Chondrocyte (in vitro differentiated cells): ENCODE measurements around the gene NECTIN4. TPM values are rescaled to one million over a fixed set of nuclear protein-coding genes. Genes with fewer than 3 reads are reported as not detected.
"Not testable (repeated sequence)": the region's sequence is repeated elsewhere in the genome, so short reads cannot be mapped to it uniquely, and the experiment has no call there.

ENCODE experiments used
- DNase-seq: peaks from one replicate; pipeline ENCODE4 v3.0.0; 2021; ENCODE audit warnings: mixed read lengths, low spot score
- H3K27ac Mint-ChIP-seq: one replicate; pipeline ENCODE4 v1.8.0; 2021; ENCODE audit warnings: mild to moderate bottlenecking, moderate library complexity, mixed read lengths; ENCODE audit not compliant: unreplicated experiment
- H3K27me3 Mint-ChIP-seq: 2 replicates; pipeline ENCODE4 v1.8.0; 2021; ENCODE audit warnings: low read depth, mixed read lengths
- H3K36me3 Mint-ChIP-seq: 2 replicates; pipeline ENCODE4 v1.8.0; 2021; ENCODE audit warnings: low read depth, mixed read lengths
- H3K4me1 Mint-ChIP-seq: 2 replicates; pipeline ENCODE4 v1.8.0; 2021; ENCODE audit warnings: low read depth, mild to moderate bottlenecking, mixed read lengths
- H3K4me3 Mint-ChIP-seq: one replicate; pipeline ENCODE4 v1.8.0; 2021; ENCODE audit warnings: mild to moderate bottlenecking, moderate library complexity, mixed read lengths; ENCODE audit not compliant: unreplicated experiment
- H3K9me3 Mint-ChIP-seq: 2 replicates; pipeline ENCODE4 v1.8.0; 2021; ENCODE audit warnings: low read depth, mixed read lengths
- CTCF ChIP-seq: fragments of 200-600 bp; sonication (generic); IDR thresholded peaks from 2 replicates; pipeline ENCODE4 v1.5.0; 2021; ENCODE audit warnings: antibody characterized with exemption, mild to moderate bottlenecking, moderate library complexity
- total RNA-seq: library from RNA; stranded (reverse); gene quantifications from 3 replicates; pipeline ENCODE4 v1.2.1, GENCODE V29; 2021

The NECTIN4 gene
- total RNA-seq, 1 donor from 2014 or later: 0.12 TPM

GRCh38 chr1:161121834-161122233 lies 32.5 kb upstream of the NECTIN4 start:
- Mint-ChIP-seq H3K27ac (no peak overlapping the region), H3K4me3 (no peak overlapping the region), H3K4me1 (peaks cover 30% of the 10 kb centered on the region), H3K36me3 (peaks cover 36% of the 10 kb centered on the region), H3K9me3 (no peaks in the 10 kb centered on the region), H3K27me3 (no peaks in the 10 kb centered on the region)
- DNase-seq: no peak
- TF ChIP-seq CTCF: no peak

- H3K9me3 Mint-ChIP-seq: no peaks in the 10 kb centered on the region
- H3K36me3 Mint-ChIP-seq: peaks cover 32% of the 10 kb centered on the region
- no peak overlapping the region for H3K4me3 Mint-ChIP-seq
- no peak overlapping the region for H3K27ac Mint-ChIP-seq
- no peaks in the 10 kb centered on the region for H3K27me3 Mint-ChIP-seq
- no peak for TF ChIP-seq CTCF
- H3K4me1 Mint-ChIP-seq: peaks cover 33% of the 10 kb centered on the region
- DNase-seq: no peak
Observed at GRCh38 chr1:161121042-161121650, 31.8 kb upstream of the NECTIN4 start.

- no peak for DNase-seq
- H3K9me3 Mint-ChIP-seq: no peaks in the 10 kb centered on the region
- peak overlapping the region; percentile 90 for H3K4me3 Mint-ChIP-seq
- H3K27me3 Mint-ChIP-seq: no peaks in the 10 kb centered on the region
- H3K4me1 Mint-ChIP-seq: peaks cover 51% of the 10 kb centered on the region
- peak; percentile 69 for TF ChIP-seq CTCF
- H3K27ac Mint-ChIP-seq: peak overlapping the region; percentile 97
- H3K36me3 Mint-ChIP-seq: peaks cover 29% of the 10 kb centered on the region
Observed at GRCh38 chr1:161119092-161119903, 29.9 kb upstream of the NECTIN4 start.

GRCh38 chr1:161117759-161118581 lies 28.6 kb upstream of the NECTIN4 start, which contains the start of the genes NIT1 and PFDN2:
NIT1 (plus strand) TSS chr1:161118105; CDS start chr1:161118177, 72 bp downstream.
PFDN2 (minus strand) TSS chr1:161118037; CDS start chr1:161118026, 11 bp downstream.
- Mint-ChIP-seq H3K9me3 (no peaks in the 10 kb centered on the region), H3K27me3 (no peaks in the 10 kb centered on the region), H3K4me1 (peaks cover 62% of the 10 kb centered on the region), H3K27ac (peak within 1 kb of the TSS; percentile 97), H3K36me3 (peaks cover 19% of the 10 kb centered on the region), H3K4me3 (peak within 1 kb of the TSS; percentile 90)
- TF ChIP-seq CTCF: peak; percentile 12
- peak; percentile 93 for DNase-seq

- not testable (repeated sequence) for DNase-seq, H3K36me3 Mint-ChIP-seq, H3K9me3 Mint-ChIP-seq, H3K27me3 Mint-ChIP-seq
- Mint-ChIP-seq H3K4me3 (peak overlapping the region; percentile 90), H3K4me1 (peaks cover 67% of the 10 kb centered on the region), H3K27ac (peak overlapping the region; percentile 97)
Observed at GRCh38 chr1:161115961-161116360, 26.6 kb upstream of the NECTIN4 start.
